Naive B cell (primary cell): ENCODE results near the gene UBL4A. TPM values are rescaled to one million over a fixed set of nuclear protein-coding genes. Genes with fewer than 3 reads are reported as not detected.
A peak's percentile ranks its signal among the peaks of the same experiment; 100 is the strongest.

Experiments used
- ATAC-seq, 2 donors: fragments of 150-1000 bp; cut with Tn5 transposase; 2 replicates each; pipeline ENCODE4 v1.10.0; 2021; ENCODE audit warnings: low read depth in 2 of 2, mild to moderate bottlenecking in 2 of 2, moderate library complexity in 2 of 2
- DNase-seq: peaks from one replicate; pipeline ENCODE4 v3.0.0; 2022
- H3K27ac Mint-ChIP-seq, 6 donors: one replicate each; pipeline ENCODE4 v1.8.0; 2020 to 2022; ENCODE audit warnings: mild to moderate bottlenecking in 6 of 6, mixed read lengths in 6 of 6, moderate library complexity in 5 of 6, inconsistent platforms in 2 of 6
- H3K27me3 Mint-ChIP-seq, 3 donors: one replicate each; pipeline ENCODE4 v1.8.0; 2021 to 2022; ENCODE audit warnings: mixed read lengths in 3 of 3, mild to moderate bottlenecking in 1 of 3
- H3K36me3 Mint-ChIP-seq, 2 donors: one replicate each; pipeline ENCODE4 v1.8.0; 2020 to 2022; ENCODE audit warnings: mixed read lengths in 2 of 2, inconsistent platforms in 1 of 2, mild to moderate bottlenecking in 1 of 2
- H3K4me1 Mint-ChIP-seq, 3 donors: one replicate each; pipeline ENCODE4 v1.8.0; 2020 to 2022; ENCODE audit warnings: mixed read lengths in 3 of 3, inconsistent platforms in 1 of 3, mild to moderate bottlenecking in 1 of 3, moderate library complexity in 1 of 3
- H3K4me3 Mint-ChIP-seq, 8 donors: one replicate each; pipeline ENCODE4 v1.8.0; 2020 to 2022; ENCODE audit warnings: mild to moderate bottlenecking in 8 of 8, mixed read lengths in 8 of 8, moderate library complexity in 8 of 8, inconsistent platforms in 2 of 8
- H3K9me3 Mint-ChIP-seq, 7 donors: one replicate each; pipeline ENCODE4 v1.8.0; 2020 to 2022; ENCODE audit warnings: mixed read lengths in 7 of 7, mild to moderate bottlenecking in 5 of 7, inconsistent platforms in 2 of 7, moderate library complexity in 1 of 7
- polyA plus RNA-seq, 6 donors: library from polyadenylated mRNA; unstranded; fragments of 300-500 nt; fragmentation: Illumina TruSeq; gene quantifications; one replicate each; pipeline ENCODE4 v1.2.3, GENCODE V29; 2021; ENCODE audit warnings: low read depth in 6 of 6

UBL4A gene
- polyA plus RNA-seq, 6 donors from 2014 or later = 18.7 to 39.4 (median 33.0) TPM

- no peaks in the 10 kb centered on the region for H3K36me3 Mint-ChIP-seq
- H3K4me3 Mint-ChIP-seq = peak overlapping the region; percentile 81 to 93 (median 86)
- H3K9me3 Mint-ChIP-seq = peaks cover 0 to 4% (median 0%) of the 10 kb centered on the region in 7 donors
- DNase-seq (no peak), ATAC-seq (peak; percentile 20 to 27)
- peak overlapping the region; percentile 16 to 94 (median 80) for H3K27ac Mint-ChIP-seq
- H3K27me3 Mint-ChIP-seq = no peaks in the 10 kb centered on the region
- peaks cover 15 to 21% (median 19%) of the 10 kb centered on the region in 3 donors for H3K4me1 Mint-ChIP-seq
Observed at GRCh38 chrX:154516656-154517100, 30.3 kb upstream of the UBL4A start.

DNA sequence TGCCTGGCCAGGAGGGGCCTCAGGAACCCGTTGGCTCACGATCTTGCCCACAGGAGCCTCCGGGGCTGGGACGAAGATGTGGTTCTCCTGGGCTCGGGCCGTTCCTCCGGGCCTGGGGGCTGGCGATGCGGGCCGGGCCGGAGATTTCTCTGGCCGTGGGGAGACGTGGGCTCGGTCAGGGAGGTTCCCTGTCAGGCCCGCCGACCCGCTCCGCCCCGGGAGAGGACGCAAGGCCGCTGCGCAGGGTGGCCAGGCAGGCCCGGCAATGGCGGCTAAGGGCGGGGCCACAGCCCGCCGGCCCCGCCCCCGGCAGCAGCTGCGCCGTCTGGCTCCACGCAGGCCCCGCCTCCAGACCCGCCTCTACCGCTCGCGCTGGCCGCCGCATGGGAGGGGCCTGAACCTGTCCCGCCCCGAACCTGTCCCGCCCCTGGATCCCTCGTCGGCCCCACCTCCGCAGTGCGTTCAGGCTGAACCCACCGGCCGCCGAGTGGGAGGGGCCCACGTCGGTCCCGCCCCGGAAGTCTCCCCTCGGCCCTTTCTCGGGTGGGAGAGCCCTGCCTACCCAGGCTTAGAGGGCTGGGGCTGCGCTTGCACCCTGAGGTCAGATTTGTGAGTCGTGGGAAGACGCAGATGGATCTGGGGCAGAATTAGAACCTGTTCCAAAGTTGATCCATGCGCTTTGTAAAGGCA, 29.7 kb upstream of the UBL4A start, which contains the start of gene FAM3A:
FAM3A (minus strand) TSS at position 267 of the 690 bp plus-strand sequence. CDS start 460 bp downstream, outside the sequence.
- Mint-ChIP-seq H3K4me3 (peak within 1 kb of the TSS; percentile 81 to 93 (median 86)), H3K4me1 (peaks cover 15 to 22% (median 21%) of the 10 kb centered on the region in 3 donors), H3K9me3 (peaks cover 0 to 4% (median 0%) of the 10 kb centered on the region in 7 donors), H3K27ac (peak within 1 kb of the TSS; percentile 56 to 94 (median 88)), H3K36me3 (no peaks in the 10 kb centered on the region), H3K27me3 (no peaks in the 10 kb centered on the region)
- DNase-seq (peak; percentile 88), ATAC-seq (peak; percentile 90 to 92)

- DNase-seq (peak; percentile 21), ATAC-seq (peak in 1 of 2 donors; percentile 18)
- H3K27ac Mint-ChIP-seq = peak overlapping the region; percentile 56 to 91 (median 88)
- peaks cover 0 to 4% (median 0%) of the 10 kb centered on the region in 7 donors for H3K9me3 Mint-ChIP-seq
- peak overlapping the region; percentile 81 to 93 (median 82) for H3K4me3 Mint-ChIP-seq
- peaks cover 15 to 25% (median 25%) of the 10 kb centered on the region in 3 donors for H3K4me1 Mint-ChIP-seq
- H3K36me3 Mint-ChIP-seq = no peaks in the 10 kb centered on the region
- H3K27me3 Mint-ChIP-seq = no peaks in the 10 kb centered on the region
Observed at GRCh38 chrX:154515090-154515965, 28.9 kb upstream of the UBL4A start.

DNA sequence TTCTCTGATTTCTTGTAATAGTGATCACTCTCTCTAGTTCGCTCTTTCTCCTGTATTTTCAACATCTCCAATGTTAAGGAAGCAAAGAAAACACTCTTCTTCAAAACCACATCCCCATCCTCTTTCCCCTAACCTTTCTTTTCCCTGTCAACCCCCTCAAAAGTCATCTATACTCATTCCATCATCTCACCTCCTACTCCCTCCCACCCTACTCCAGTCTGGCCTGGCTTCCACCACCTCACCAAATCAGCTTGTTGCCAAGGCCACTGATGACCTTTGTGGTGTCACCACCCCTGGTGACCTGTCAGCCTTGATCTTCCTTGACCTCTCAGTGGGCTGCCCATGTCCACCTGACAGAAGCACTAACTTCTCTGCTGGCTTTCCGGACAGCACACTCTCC, 27.3 kb upstream of the UBL4A start:
- Mint-ChIP-seq H3K4me3 (peak overlapping the region in 6 of 8 donors; percentile 9 to 61 (median 46)), H3K9me3 (peaks cover 0 to 8% (median 0%) of the 10 kb centered on the region in 7 donors), H3K27ac (peak overlapping the region in 4 of 6 donors; percentile 28 to 56 (median 43)), H3K27me3 (no peaks in the 10 kb centered on the region), H3K36me3 (peaks cover 11 to 12% of the 10 kb centered on the region in 2 donors), H3K4me1 (peaks cover 15 to 29% (median 25%) of the 10 kb centered on the region in 3 donors)
- ATAC-seq (no peak), DNase-seq (no peak)

DNA sequence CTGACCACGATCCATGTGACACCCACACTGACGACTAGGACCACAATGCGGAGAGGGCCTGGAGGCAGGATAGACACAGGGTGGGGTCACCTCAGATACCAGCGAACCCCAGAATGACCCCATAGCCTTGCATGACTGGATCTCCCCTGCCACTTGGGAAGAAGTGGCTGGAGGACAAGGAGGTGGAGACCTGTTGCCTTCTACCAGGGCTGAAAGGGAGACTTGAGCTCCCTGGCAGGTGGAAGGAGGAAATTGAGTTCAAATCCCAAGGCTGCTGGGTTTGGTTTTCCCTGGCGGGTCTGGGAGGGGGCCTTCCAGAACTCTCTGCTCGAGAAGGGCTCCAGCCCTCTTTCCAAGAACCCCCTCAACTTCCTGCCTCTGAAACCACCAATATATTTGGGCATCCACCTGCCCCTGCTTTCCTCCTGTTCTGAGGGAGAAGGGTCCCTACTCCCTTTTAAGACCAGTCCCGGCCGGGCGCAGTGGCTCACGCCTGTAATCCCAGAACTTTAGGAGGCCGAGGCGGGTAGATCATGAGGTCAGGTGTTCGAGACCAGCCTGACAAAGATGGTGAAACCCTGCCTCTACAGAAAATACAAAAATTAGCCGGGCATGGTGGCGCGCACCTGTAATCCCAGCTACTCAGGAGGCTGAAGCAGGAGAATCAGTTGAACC, 26.6 kb upstream of the UBL4A start:
- H3K9me3 Mint-ChIP-seq = peaks cover 0 to 8% (median 2%) of the 10 kb centered on the region in 7 donors
- no peak for ATAC-seq
- no peaks in the 10 kb centered on the region for H3K27me3 Mint-ChIP-seq
- peaks cover 11 to 16% of the 10 kb centered on the region in 2 donors for H3K36me3 Mint-ChIP-seq
- peak overlapping the region in 1 of 6 donors; percentile 33 for H3K27ac Mint-ChIP-seq
- no peak for DNase-seq
- H3K4me1 Mint-ChIP-seq = peaks cover 15 to 29% (median 25%) of the 10 kb centered on the region in 3 donors
- peak overlapping the region in 1 of 8 donors; percentile 15 for H3K4me3 Mint-ChIP-seq

DNA sequence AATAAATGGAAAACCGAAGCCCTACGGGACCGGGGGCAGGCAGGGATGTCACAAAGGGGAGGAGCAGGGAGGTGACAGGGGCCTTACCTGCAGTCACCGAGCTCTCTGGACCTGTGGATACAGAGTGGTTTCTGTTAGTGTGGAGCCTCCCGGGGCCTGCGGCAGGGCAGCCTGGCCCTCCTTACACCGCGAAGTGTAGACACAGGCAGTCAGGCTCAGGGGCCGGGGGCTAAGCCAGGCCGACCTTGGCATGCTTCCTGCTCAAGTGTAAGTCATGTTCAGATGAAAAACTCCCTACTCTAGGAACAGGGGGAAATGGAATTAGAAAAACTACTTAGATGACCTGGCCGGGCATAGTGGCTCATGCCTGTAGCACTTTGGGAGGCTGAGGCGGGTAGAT, 25.3 kb upstream of the UBL4A start:
- H3K27ac Mint-ChIP-seq = peak overlapping the region in 4 of 6 donors; percentile 0 to 92 (median 72)
- H3K4me1 Mint-ChIP-seq = peaks cover 15 to 28% (median 20%) of the 10 kb centered on the region in 3 donors
- peaks cover 0 to 8% (median 2%) of the 10 kb centered on the region in 7 donors for H3K9me3 Mint-ChIP-seq
- DNase-seq (no peak), ATAC-seq (no peak)
- peaks cover 11 to 16% of the 10 kb centered on the region in 2 donors for H3K36me3 Mint-ChIP-seq
- H3K4me3 Mint-ChIP-seq = no peak overlapping the region
- H3K27me3 Mint-ChIP-seq = no peaks in the 10 kb centered on the region

DNA sequence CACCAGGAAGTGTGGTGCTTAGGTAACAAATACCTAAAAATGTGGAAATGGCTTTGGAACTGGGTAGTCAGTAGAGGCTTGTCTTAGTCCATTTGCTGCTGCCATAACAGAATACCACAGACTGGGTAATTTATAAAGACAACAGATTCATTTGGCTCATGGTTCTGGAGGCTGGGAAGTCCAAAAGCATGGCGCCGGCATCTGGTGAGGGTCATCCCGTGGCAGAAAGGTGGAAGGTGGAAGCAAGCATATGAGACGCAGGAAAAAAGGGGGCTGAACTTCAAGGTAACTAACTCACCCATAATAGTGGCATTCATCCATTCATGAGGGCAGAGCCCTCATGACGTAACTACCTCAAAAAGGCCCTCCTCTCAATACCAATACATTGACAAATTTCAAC, 23.0 kb upstream of the UBL4A start:
- peaks cover 0 to 8% (median 2%) of the 10 kb centered on the region in 7 donors for H3K9me3 Mint-ChIP-seq
- H3K4me3 Mint-ChIP-seq = no peak overlapping the region
- peaks cover 8 to 17% (median 10%) of the 10 kb centered on the region in 3 donors for H3K4me1 Mint-ChIP-seq
- ATAC-seq = no peak
- no peaks in the 10 kb centered on the region for H3K27me3 Mint-ChIP-seq
- no peak for DNase-seq
- H3K36me3 Mint-ChIP-seq = peaks cover 11 to 16% of the 10 kb centered on the region in 2 donors
- no peak overlapping the region for H3K27ac Mint-ChIP-seq

GRCh38 chrX:154508384-154508745, 21.9 kb upstream of the UBL4A start:
- peak overlapping the region in 2 of 6 donors; percentile 63 to 69 for H3K27ac Mint-ChIP-seq
- no peak for DNase-seq
- no peaks in the 10 kb centered on the region for H3K27me3 Mint-ChIP-seq
- H3K9me3 Mint-ChIP-seq = peaks cover 0 to 4% (median 2%) of the 10 kb centered on the region in 7 donors
- no peak overlapping the region for H3K4me3 Mint-ChIP-seq
- peaks cover 11 to 16% of the 10 kb centered on the region in 2 donors for H3K36me3 Mint-ChIP-seq
- no peak for ATAC-seq
- peaks cover under 1 to 10% (median 4%) of the 10 kb centered on the region in 3 donors for H3K4me1 Mint-ChIP-seq

DNA sequence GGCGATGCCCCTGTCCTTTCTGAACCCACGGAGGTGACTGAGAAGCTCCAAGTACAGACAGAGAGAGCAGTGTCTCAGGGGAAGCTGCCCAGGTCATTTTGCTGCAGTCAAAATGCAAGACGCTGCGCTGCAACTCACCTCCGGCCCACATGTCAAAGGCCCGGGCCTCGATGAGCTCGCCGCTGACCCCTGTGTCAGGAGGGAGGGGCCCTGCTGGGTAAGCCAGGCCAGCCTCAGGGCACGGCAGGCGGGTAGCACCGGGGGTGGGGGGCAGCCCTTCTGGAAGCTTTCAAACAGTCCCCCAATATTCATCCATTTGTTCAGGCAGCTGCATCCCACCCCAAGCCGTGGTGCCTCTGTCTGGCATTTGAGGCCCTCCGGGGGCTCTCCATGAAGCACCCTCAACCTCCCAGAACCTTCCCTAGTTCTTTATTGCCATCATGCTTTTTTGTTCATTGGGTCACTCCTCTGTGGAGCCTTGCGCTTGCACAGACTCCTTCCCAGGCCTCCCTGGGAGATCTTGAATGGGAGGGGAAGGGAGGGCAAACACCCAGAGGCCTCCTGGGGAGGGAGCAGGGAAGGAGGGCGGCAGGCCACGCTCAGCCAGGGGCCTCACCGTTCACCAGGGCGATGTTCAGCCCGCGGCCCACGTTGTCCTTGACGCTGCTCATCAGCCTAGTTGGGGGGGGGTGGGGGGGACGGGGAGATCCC, 21.4 kb upstream of the UBL4A start:
- Mint-ChIP-seq H3K4me1 (peaks cover 0 to 10% (median 4%) of the 10 kb centered on the region in 3 donors), H3K9me3 (peaks cover 0 to 4% (median 2%) of the 10 kb centered on the region in 7 donors), H3K27me3 (no peaks in the 10 kb centered on the region), H3K36me3 (peaks cover 11 to 16% of the 10 kb centered on the region in 2 donors), H3K4me3 (no peak overlapping the region), H3K27ac (no peak overlapping the region)
- DNase-seq (no peak), ATAC-seq (no peak)

- H3K4me3 Mint-ChIP-seq = no peak overlapping the region
- no peaks in the 10 kb centered on the region for H3K27me3 Mint-ChIP-seq
- H3K27ac Mint-ChIP-seq = no peak overlapping the region
- H3K36me3 Mint-ChIP-seq = peaks cover 11 to 16% of the 10 kb centered on the region in 2 donors
- peaks cover 0 to 10% (median 4%) of the 10 kb centered on the region in 3 donors for H3K4me1 Mint-ChIP-seq
- ATAC-seq = no peak
- DNase-seq = no peak
- peaks cover 0 to 4% (median 2%) of the 10 kb centered on the region in 7 donors for H3K9me3 Mint-ChIP-seq
Observed at GRCh38 chrX:154506483-154507332, 20.3 kb upstream of the UBL4A start.

GRCh38 chrX:154505734-154506133, 19.3 kb upstream of the UBL4A start:
- Mint-ChIP-seq H3K36me3 (peaks cover 11 to 16% of the 10 kb centered on the region in 2 donors), H3K27me3 (no peaks in the 10 kb centered on the region), H3K27ac (no peak overlapping the region), H3K9me3 (peaks cover 0 to 4% (median 2%) of the 10 kb centered on the region in 7 donors), H3K4me3 (no peak overlapping the region), H3K4me1 (peaks cover 0 to 4% (median 0%) of the 10 kb centered on the region in 3 donors)
- ATAC-seq (no peak), DNase-seq (no peak)
